ENCODE results near the gene TXNDC11. TPM values are rescaled to one million over a fixed set of nuclear protein-coding genes. Genes with fewer than 3 reads are reported as not detected.

The TXNDC11 gene
- total RNA-seq, 8 experiments from 2014 or later: 10.6 to 30.5 (median 20.3) TPM

- WGBS, 10 experiments: 45 to 90% (median 69%) methylated on average over 2 to 17 of the region's 21 CpGs; no CpG with 5 or more reads in 1 of the 10 experiments
- peak overlapping the region; percentile 55 to 79 (median 58) for H3K4me3 ChIP-seq
- peak in 2 of 8 experiments; percentile 6 for ATAC-seq (replicated peaks in 6 of 8)
- peak overlapping the region; percentile 67 to 69 for H3K27ac ChIP-seq
- in situ Hi-C loops (cut with MboI; ENCODE audit: low pct_unique_long_range_greater_than_20kb in 2 of 9, low sequenced_read_pairs in 9 of 9, unreplicated experiment in 9 of 9): no loop called here
- peaks cover 13 to 17% of the 10 kb centered on the region in 2 donors for H3K4me1 ChIP-seq (replicated peaks in 1 of 2)
Measured at GRCh38 chr16:11743308-11744074, 834 bp upstream of the TXNDC11 start.

GRCh38 chr16:11742093-11742535 is 543 bp downstream of the TXNDC11 start:
- Histone ChIP-seq H3K4me3 (peak overlapping the region; percentile 55 to 79 (median 58)), H3K4me1 (replicated peaks in 1 of 2) (peaks cover 13 to 17% of the 10 kb centered on the region in 2 donors), H3K27ac (peak overlapping the region; percentile 90 to 91)
- 0 to 4% (median 2%) methylated on average over 3 to 9 of the region's 37 CpGs; no CpG with 5 or more reads in 6 of the 10 experiments for WGBS, 10 experiments
- in situ Hi-C loops (cut with MboI; ENCODE audit: low pct_unique_long_range_greater_than_20kb in 2 of 9, low sequenced_read_pairs in 9 of 9, unreplicated experiment in 9 of 9): no loop called here
- ATAC-seq (replicated peaks in 6 of 8): peak in 2 of 8 experiments; percentile 17 to 21

- in situ Hi-C loops (cut with MboI; ENCODE audit: low pct_unique_long_range_greater_than_20kb in 2 of 9, low sequenced_read_pairs in 9 of 9, unreplicated experiment in 9 of 9): no loop called here
- peak overlapping the region in 3 of 5 donors; percentile 55 to 79 (median 58) for H3K4me3 ChIP-seq
- H3K4me1 ChIP-seq (replicated peaks in 1 of 2): peaks cover 13 to 17% of the 10 kb centered on the region in 2 donors
- 33 to 100% (median 77%) methylated on average over 1 to 3 of the region's 3 CpGs; no CpG with 5 or more reads in 2 of the 10 experiments for WGBS, 10 experiments
- no peak for ATAC-seq (replicated peaks in 6 of 8)
- H3K27ac ChIP-seq: no peak overlapping the region
Measured at GRCh38 chr16:11740567-11740966, 2.1 kb downstream of the TXNDC11 start.

GRCh38 chr16:11738742-11739544 is 3.7 kb downstream of the TXNDC11 start:
- 77 to 98% (median 93%) methylated on average over 1 to 15 of the region's 15 CpGs for WGBS, 10 experiments
- in situ Hi-C loops (cut with MboI; ENCODE audit: low pct_unique_long_range_greater_than_20kb in 2 of 9, low sequenced_read_pairs in 9 of 9, unreplicated experiment in 9 of 9): no loop called here
- Histone ChIP-seq H3K4me3 (no peak overlapping the region), H3K27ac (no peak overlapping the region), H3K4me1 (replicated peaks in 1 of 2) (peaks cover 13 to 17% of the 10 kb centered on the region in 2 donors)
- ATAC-seq (replicated peaks in 6 of 8): no peak

- Histone ChIP-seq H3K4me1 (replicated peaks in 1 of 2) (peaks cover 8 to 17% of the 10 kb centered on the region in 2 donors), H3K4me3 (no peak overlapping the region), H3K27ac (no peak overlapping the region)
- in situ Hi-C loops (cut with MboI; ENCODE audit: low pct_unique_long_range_greater_than_20kb in 2 of 9, low sequenced_read_pairs in 9 of 9, unreplicated experiment in 9 of 9): no loop called here
- ATAC-seq (replicated peaks in 6 of 8): no peak
- 57 to 95% (median 82%) methylated on average over 3 to 8 of the region's 8 CpGs; no CpG with 5 or more reads in 1 of the 10 experiments for WGBS, 10 experiments
Measured at GRCh38 chr16:11737713-11738112, 4.9 kb downstream of the TXNDC11 start.

GRCh38 chr16:11736903-11737302 is 5.8 kb downstream of the TXNDC11 start:
- ATAC-seq (replicated peaks in 6 of 8): no peak
- Histone ChIP-seq H3K27ac (no peak overlapping the region), H3K4me1 (replicated peaks in 1 of 2) (peaks cover 8 to 17% of the 10 kb centered on the region in 2 donors), H3K4me3 (no peak overlapping the region)
- in situ Hi-C loops (cut with MboI; ENCODE audit: low pct_unique_long_range_greater_than_20kb in 2 of 9, low sequenced_read_pairs in 9 of 9, unreplicated experiment in 9 of 9): no loop called here
- WGBS, 10 experiments: 83 to 100% (median 95%) methylated on average over 2 to 6 of the region's 6 CpGs; no CpG with 5 or more reads in 4 of the 10 experiments

- ATAC-seq (replicated peaks in 6 of 8): no peak
- WGBS, 10 experiments: 80 to 100% (median 91%) methylated on average over 1 to 8 of the region's 8 CpGs
- Histone ChIP-seq H3K4me3 (no peak overlapping the region), H3K27ac (no peak overlapping the region), H3K4me1 (replicated peaks in 1 of 2) (peaks cover 6 to 17% of the 10 kb centered on the region in 2 donors)
- in situ Hi-C loops (cut with MboI; ENCODE audit: low pct_unique_long_range_greater_than_20kb in 2 of 9, low sequenced_read_pairs in 9 of 9, unreplicated experiment in 9 of 9): no loop called here
Measured at GRCh38 chr16:11735787-11736186, 6.9 kb downstream of the TXNDC11 start.

- Histone ChIP-seq H3K4me1 (replicated peaks in 1 of 2) (peaks cover 0 to 9% of the 10 kb centered on the region in 2 donors), H3K4me3 (no peak overlapping the region), H3K27ac (no peak overlapping the region)
- in situ Hi-C loops (cut with MboI; ENCODE audit: low pct_unique_long_range_greater_than_20kb in 2 of 9, low sequenced_read_pairs in 9 of 9, unreplicated experiment in 9 of 9): no loop called here
- ATAC-seq (replicated peaks in 6 of 8): no peak
- 17 to 92% (median 86%) methylated on average over 1 to 5 of the region's 6 CpGs; no CpG with 5 or more reads in 1 of the 10 experiments for WGBS, 10 experiments
Measured at GRCh38 chr16:11734653-11735043, 8.0 kb downstream of the TXNDC11 start.

GRCh38 chr16:11734025-11734652 is 8.5 kb downstream of the TXNDC11 start:
- Histone ChIP-seq H3K4me1 (replicated peaks in 1 of 2) (peaks cover 0 to 9% of the 10 kb centered on the region in 2 donors), H3K4me3 (no peak overlapping the region), H3K27ac (no peak overlapping the region)
- 75 to 100% (median 91%) methylated on average over 1 to 3 of the region's 3 CpGs for WGBS, 10 experiments
- ATAC-seq (replicated peaks in 6 of 8): no peak
- in situ Hi-C loops (cut with MboI; ENCODE audit: low pct_unique_long_range_greater_than_20kb in 2 of 9, low sequenced_read_pairs in 9 of 9, unreplicated experiment in 9 of 9): no loop called here

- H3K27ac ChIP-seq: no peak overlapping the region
- peaks cover 0 to 9% of the 10 kb centered on the region in 2 donors for H3K4me1 ChIP-seq (replicated peaks in 1 of 2)
- in situ Hi-C loops (cut with MboI; ENCODE audit: low pct_unique_long_range_greater_than_20kb in 2 of 9, low sequenced_read_pairs in 9 of 9, unreplicated experiment in 9 of 9): no loop called here
- no peak for ATAC-seq (replicated peaks in 6 of 8)
- WGBS, 10 experiments: 20 to 100% (median 83%) methylated on average over 1 to 2 of the region's 3 CpGs; no CpG with 5 or more reads in 2 of the 10 experiments
- no peak overlapping the region for H3K4me3 ChIP-seq
Measured at GRCh38 chr16:11731222-11731621, 11.4 kb downstream of the TXNDC11 start.

GRCh38 chr16:11729787-11730186 is 12.9 kb downstream of the TXNDC11 start:
- no peak for ATAC-seq (replicated peaks in 6 of 8)
- WGBS, 10 experiments: 100% methylated on average over 1 to 3 of the region's 3 CpGs; no CpG with 5 or more reads in 2 of the 10 experiments
- peaks cover 0 to 9% of the 10 kb centered on the region in 2 donors for H3K4me1 ChIP-seq (replicated peaks in 1 of 2)
- in situ Hi-C loops (cut with MboI; ENCODE audit: low pct_unique_long_range_greater_than_20kb in 2 of 9, low sequenced_read_pairs in 9 of 9, unreplicated experiment in 9 of 9): no loop called here
- no peak overlapping the region for H3K4me3 ChIP-seq
- no peak overlapping the region for H3K27ac ChIP-seq

GRCh38 chr16:11727796-11728543 is 14.7 kb downstream of the TXNDC11 start:
- peaks cover 0 to 9% of the 10 kb centered on the region in 2 donors for H3K4me1 ChIP-seq (replicated peaks in 1 of 2)
- no peak for ATAC-seq (replicated peaks in 6 of 8)
- in situ Hi-C loops (cut with MboI; ENCODE audit: low pct_unique_long_range_greater_than_20kb in 2 of 9, low sequenced_read_pairs in 9 of 9, unreplicated experiment in 9 of 9): no loop called here
- H3K4me3 ChIP-seq: no peak overlapping the region
- no peak overlapping the region for H3K27ac ChIP-seq
- WGBS, 10 experiments: 77 to 100% (median 83%) methylated on average over 1 to 4 of the region's 4 CpGs; no CpG with 5 or more reads in 3 of the 10 experiments
